ENCODE results near the gene ZFHX3. TPM values are rescaled to one million over a fixed set of nuclear protein-coding genes. Genes with fewer than 3 reads are reported as not detected.

Gene ZFHX3
- total and polyA plus RNA-seq, 2 donors (not counting 3 experiments of a cell fraction or from before 2014, with no cell fraction given), result 3.7 to 18.8 TPM

DNA sequence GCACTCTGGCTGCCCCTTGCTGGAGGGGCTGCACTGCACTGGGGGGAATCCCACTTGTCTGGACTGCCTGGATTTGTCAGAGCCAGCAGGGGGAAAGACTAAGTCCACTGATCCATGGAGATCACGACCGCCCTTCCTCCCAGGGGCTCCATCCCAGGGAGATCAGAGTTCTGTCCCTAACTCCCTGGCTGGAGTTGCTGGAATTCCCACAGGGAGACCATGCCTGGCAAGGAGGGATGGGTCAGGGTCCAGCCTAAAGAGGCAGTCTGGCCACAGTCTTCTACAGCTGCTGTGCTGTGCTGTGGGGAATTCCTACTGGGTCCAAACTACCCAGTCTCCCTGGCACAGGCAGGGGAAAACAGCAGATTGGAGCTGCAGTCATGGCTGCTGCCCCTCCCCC, 311.9 kb downstream of the ZFHX3 start:
- ChIA-PET CTCF (no interaction called here), POLR2A (no interaction called here)
- Histone ChIP-seq H4K20me1 (replicated peaks; ENCODE audit: control insufficient read depth, extremely low read depth, insufficient read depth, low read length) (no peaks in the 10 kb centered on the region), H3K9me3 (replicated peaks; ENCODE audit: control insufficient read depth, insufficient read depth, low read length) (no peaks in the 10 kb centered on the region), H2AFZ (ENCODE audit: low read depth, low read length) (no peak overlapping the region), H3K27me3 (ENCODE audit: control insufficient read depth in 2 of 2, insufficient read depth in 2 of 2, low read length in 2 of 2) (no peaks in the 10 kb centered on the region), H3K27ac (ENCODE audit: insufficient read depth, low read depth, low read length) (no peak overlapping the region), H3K9ac (replicated peaks; ENCODE audit: extremely low read depth, insufficient read depth, low read length) (no peak overlapping the region), H3K36me3 (ENCODE audit: control insufficient read depth in 2 of 2, extremely low read depth in 1 of 2, insufficient read depth in 2 of 2, low read length in 2 of 2) (no peaks in the 10 kb centered on the region), H3K4me3 (replicated peaks in 1 of 3; ENCODE audit: insufficient read depth in 1 of 3, low read depth in 1 of 3, low read length in 3 of 3) (no peak overlapping the region), H3K9me1 (replicated peaks; ENCODE audit: control insufficient read depth, extremely low read depth, insufficient read depth, low read length) (no peaks in the 10 kb centered on the region), H3K79me2 (ENCODE audit: control insufficient read depth, insufficient read depth, low read length) (no peaks in the 10 kb centered on the region), H3K4me2 (ENCODE audit: insufficient read depth, low read length) (no peak overlapping the region), H3K4me1 (ENCODE audit: control insufficient read depth, extremely low read depth, insufficient read depth, low read length) (no peaks in the 10 kb centered on the region)
- intact Hi-C loops (cut with micrococcal nuclease), result no loop called here
- DNase-seq (ENCODE audit: low read depth, low spot score) (no peak), FAIRE-seq (no peak)
- BruUV-seq (replicated peaks), result no TSS peak
- dilution Hi-C loops (cut with MboI; ENCODE audit: extremely low pct_ligation_motif_present, low sequenced_read_pairs), result no loop called here
- TF ChIP-seq EZH2 (IDR thresholded peaks at IDR 0.05; ENCODE audit: borderline replicate concordance, low read depth, low read length, severe bottlenecking) (no peak), JUN (IDR thresholded peaks at IDR 0.05; ENCODE audit: borderline replicate concordance, insufficient read depth, insufficient read length, low read depth) (no peak), GATA2 (IDR thresholded peaks at IDR 0.05; ENCODE audit: insufficient read depth, insufficient read length, low read depth, low read length) (no peak), POLR2A (IDR thresholded peaks at IDR 0.05; ENCODE audit: low read depth, low read length) (no peak), POLR2AphosphoS5 (IDR thresholded peaks at IDR 0.05; ENCODE audit: insufficient read depth, low read depth, low read length) (no peak), FOS (IDR thresholded peaks at IDR 0.05; ENCODE audit: borderline replicate concordance, insufficient read depth, low read length) (no peak), MYC (IDR thresholded peaks at IDR 0.05; ENCODE audit: low read depth, low read length) (no peak)
- TF ChIP-seq, protein P1, sequence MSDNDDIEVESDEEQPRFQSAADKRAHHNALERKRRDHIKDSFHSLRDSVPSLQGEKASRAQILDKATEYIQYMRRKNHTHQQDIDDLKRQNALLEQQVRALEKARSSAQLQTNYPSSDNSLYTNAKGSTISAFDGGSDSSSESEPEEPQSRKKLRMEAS (IDR thresholded peaks at IDR 0.05; ENCODE audit: insufficient read depth, insufficient read length), result no peak
- TF ChIP-seq, protein P2, sequence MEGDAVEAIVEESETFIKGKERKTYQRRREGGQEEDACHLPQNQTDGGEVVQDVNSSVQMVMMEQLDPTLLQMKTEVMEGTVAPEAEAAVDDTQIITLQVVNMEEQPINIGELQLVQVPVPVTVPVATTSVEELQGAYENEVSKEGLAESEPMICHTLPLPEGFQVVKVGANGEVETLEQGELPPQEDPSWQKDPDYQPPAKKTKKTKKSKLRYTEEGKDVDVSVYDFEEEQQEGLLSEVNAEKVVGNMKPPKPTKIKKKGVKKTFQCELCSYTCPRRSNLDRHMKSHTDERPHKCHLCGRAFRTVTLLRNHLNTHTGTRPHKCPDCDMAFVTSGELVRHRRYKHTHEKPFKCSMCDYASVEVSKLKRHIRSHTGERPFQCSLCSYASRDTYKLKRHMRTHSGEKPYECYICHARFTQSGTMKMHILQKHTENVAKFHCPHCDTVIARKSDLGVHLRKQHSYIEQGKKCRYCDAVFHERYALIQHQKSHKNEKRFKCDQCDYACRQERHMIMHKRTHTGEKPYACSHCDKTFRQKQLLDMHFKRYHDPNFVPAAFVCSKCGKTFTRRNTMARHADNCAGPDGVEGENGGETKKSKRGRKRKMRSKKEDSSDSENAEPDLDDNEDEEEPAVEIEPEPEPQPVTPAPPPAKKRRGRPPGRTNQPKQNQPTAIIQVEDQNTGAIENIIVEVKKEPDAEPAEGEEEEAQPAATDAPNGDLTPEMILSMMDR (IDR thresholded peaks at IDR 0.05; ENCODE audit: extremely low read depth in 1 of 2, insufficient read depth in 1 of 2, low read depth in 1 of 2, low read length in 2 of 2), result no peak

Small RNA genes within 50 kb of the gene (small RNA-seq; reads per million reads assigned to genes)
- gene AC002044.1 (ENCODE audit: insufficient read depth, insufficient read length, low read depth, low replicate concordance), result not detected
- not detected for gene RNU7-71P (ENCODE audit: insufficient read depth, insufficient read length, low read depth, low replicate concordance)

Measured in endothelial cell of umbilical vein (primary cell).